Activated naive CD8-positive, alpha-beta T cell treated with anti-CD3 and anti-CD28 coated beads for 36 hours (primary cell): ENCODE results near the gene CD84. TPM values are rescaled to one million over a fixed set of nuclear protein-coding genes. Genes with fewer than 3 reads are reported as not detected.
"Not testable (repeated sequence)": the region's sequence is repeated elsewhere in the genome, so short reads cannot be mapped to it uniquely, and the experiment has no call there.

Experiments
- DNase-seq: peaks from one replicate; pipeline ENCODE4 v3.0.0; 2021
- H3K27ac Mint-ChIP-seq: one replicate; pipeline ENCODE4 v1.8.0; 2022; ENCODE audit warnings: mild to moderate bottlenecking, moderate library complexity, mixed read lengths
- H3K27me3 Mint-ChIP-seq: one replicate; pipeline ENCODE4 v1.8.0; 2022; ENCODE audit warnings: mild to moderate bottlenecking, mixed read lengths
- H3K36me3 Mint-ChIP-seq: one replicate; pipeline ENCODE4 v1.8.0; 2021; ENCODE audit warnings: mild to moderate bottlenecking, mixed read lengths
- H3K4me1 Mint-ChIP-seq: one replicate; pipeline ENCODE4 v1.8.0; 2021; ENCODE audit warnings: mixed read lengths
- H3K4me3 Mint-ChIP-seq: one replicate; pipeline ENCODE4 v1.8.0; 2022; ENCODE audit warnings: mild to moderate bottlenecking, moderate library complexity, mixed read lengths
- H3K9me3 Mint-ChIP-seq: one replicate; pipeline ENCODE4 v1.8.0; 2022; ENCODE audit warnings: mixed read lengths
- total RNA-seq, 2 experiments: library from RNA; stranded (reverse); gene quantifications; one replicate each; pipeline ENCODE4 v1.2.3, GENCODE V29; 2021

CD84 gene
- total RNA-seq, 2 experiments from 2014 or later, result 13.5 to 13.7 TPM

GRCh38 chr1:160547422-160547821 lies 31.9 kb downstream of the CD84 start:
- Mint-ChIP-seq H3K36me3 (peaks cover 46% of the 10 kb centered on the region), H3K9me3 (peaks cover 4% of the 10 kb centered on the region), H3K4me1 (peaks cover 32% of the 10 kb centered on the region), H3K27ac (peak overlapping the region; percentile 29), H3K4me3 (no peak overlapping the region), H3K27me3 (no peaks in the 10 kb centered on the region)
- DNase-seq, result no peak

DNA sequence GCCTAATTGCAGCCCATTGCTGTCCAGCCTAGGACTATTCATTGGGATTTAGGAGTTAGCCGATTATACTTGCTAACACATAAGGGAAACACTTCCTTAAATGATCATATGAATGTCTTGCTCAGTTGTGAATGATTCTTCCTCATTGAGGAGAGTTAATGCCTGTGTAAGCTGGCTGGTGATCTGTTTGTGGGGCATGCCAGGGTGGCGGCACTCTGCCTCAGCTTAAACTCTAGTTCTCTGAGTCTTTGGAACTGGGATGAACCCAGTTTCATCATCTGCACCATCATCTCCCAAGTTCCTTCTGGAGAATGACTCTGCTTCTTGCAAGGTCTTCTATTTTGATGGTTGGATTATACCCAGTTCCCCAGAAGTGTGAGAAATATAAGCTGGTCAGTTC lies 32.4 kb downstream of the CD84 start:
- DNase-seq, result no peak
- H3K36me3 Mint-ChIP-seq, result peaks cover 41% of the 10 kb centered on the region
- peaks cover 33% of the 10 kb centered on the region for H3K4me1 Mint-ChIP-seq
- H3K27me3 Mint-ChIP-seq, result no peaks in the 10 kb centered on the region
- H3K27ac Mint-ChIP-seq, result no peak overlapping the region
- peaks cover 4% of the 10 kb centered on the region for H3K9me3 Mint-ChIP-seq
- H3K4me3 Mint-ChIP-seq, result no peak overlapping the region

DNA sequence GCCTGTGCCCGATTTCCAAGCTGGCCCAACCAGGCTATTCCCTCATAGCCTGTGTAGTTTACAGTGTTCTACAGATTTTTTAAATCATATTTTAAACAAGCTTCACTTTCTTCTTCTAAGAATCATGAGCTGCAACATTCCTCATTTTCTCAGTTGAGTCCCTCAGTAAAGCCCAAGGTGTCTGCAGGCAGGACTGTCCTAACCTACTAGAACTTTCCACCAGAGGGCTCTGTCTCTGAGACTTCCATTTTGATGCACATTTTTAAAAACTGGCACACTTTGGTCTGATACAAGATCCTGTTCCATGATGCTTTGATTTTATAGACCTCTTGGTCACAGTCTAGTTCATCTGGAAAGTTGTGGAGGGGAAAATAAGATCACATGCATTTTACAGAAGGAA lies 34.6 kb downstream of the CD84 start:
- no peak overlapping the region for H3K4me3 Mint-ChIP-seq
- H3K27ac Mint-ChIP-seq, result peak overlapping the region; percentile 80
- peaks cover 4% of the 10 kb centered on the region for H3K9me3 Mint-ChIP-seq
- DNase-seq, result no peak
- H3K4me1 Mint-ChIP-seq, result peaks cover 44% of the 10 kb centered on the region
- H3K27me3 Mint-ChIP-seq, result no peaks in the 10 kb centered on the region
- H3K36me3 Mint-ChIP-seq, result peaks cover 25% of the 10 kb centered on the region

DNA sequence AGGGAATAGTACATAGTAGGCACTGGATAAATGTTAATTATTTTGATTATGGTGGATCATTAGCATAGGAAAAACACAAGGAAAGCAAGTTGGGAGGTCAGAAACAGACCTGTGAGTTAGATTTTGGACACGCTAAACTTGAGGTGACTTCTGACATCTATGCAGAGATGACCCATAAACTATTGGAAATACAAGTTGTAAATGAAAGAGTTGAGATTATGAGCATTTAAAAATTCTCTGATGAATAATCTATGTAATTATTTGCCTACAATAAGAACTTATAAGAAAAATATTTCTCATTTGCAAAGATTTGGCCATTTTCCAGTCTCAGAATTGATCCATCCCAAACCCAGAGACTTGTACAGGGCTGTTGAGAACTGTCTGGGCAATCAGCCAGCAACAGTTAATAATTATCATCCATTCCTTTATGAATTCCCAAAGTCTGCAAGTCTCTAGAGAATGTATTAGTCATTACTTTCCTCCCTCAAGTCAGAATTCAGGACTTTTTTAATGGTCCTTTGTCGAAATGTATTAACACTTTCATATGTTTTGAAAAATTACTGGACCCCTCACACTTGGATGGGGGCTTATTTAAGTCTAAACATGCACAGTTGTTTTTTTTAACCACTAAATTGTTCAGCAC lies 36.9 kb downstream of the CD84 start:
- Mint-ChIP-seq H3K4me3 (no peak overlapping the region), H3K27me3 (no peaks in the 10 kb centered on the region), H3K9me3 (peaks cover 4% of the 10 kb centered on the region), H3K36me3 (peaks cover 28% of the 10 kb centered on the region), H3K27ac (no peak overlapping the region), H3K4me1 (peaks cover 50% of the 10 kb centered on the region)
- DNase-seq, result no peak

DNA sequence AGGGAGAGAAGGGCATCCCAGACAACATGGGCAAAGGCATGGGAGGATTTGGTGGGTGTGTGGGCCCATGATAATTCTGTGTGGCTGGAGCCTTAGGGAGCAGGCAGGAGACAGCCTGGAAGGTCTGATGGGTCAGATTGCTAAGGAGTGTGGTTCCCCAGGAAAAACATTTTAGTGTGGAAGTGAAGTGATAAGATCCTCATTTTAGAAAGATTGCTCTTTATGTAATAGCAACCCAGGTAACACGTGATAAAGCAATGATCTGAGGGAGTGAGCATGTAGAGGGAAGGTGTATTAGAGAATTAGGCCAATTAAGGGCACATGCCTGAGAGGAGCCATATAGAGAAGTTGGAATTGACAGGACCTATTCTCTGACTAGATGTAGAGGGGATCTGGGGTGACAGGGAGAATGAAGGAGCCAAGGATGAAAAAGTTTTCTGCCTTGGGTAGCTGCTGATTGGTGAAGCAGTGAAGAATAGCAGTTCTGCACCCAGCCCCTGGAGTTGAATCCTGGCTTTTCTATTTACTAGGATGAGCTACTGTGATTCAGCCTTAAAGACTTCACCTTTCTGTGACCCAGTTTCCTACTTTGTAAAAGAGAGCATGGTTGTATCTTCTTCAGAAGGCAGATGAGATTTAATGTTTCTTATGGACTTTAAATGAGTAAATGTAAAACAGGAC lies 37.5 kb downstream of the CD84 start:
- Mint-ChIP-seq H3K9me3 (peaks cover 6% of the 10 kb centered on the region), H3K27ac (peak overlapping the region; percentile 44), H3K4me1 (peaks cover 55% of the 10 kb centered on the region), H3K4me3 (no peak overlapping the region), H3K27me3 (no peaks in the 10 kb centered on the region), H3K36me3 (peaks cover 29% of the 10 kb centered on the region)
- DNase-seq, result no peak

- Mint-ChIP-seq H3K4me3 (peak overlapping the region; percentile 61), H3K36me3 (peaks cover 30% of the 10 kb centered on the region)
Measured at GRCh38 chr1:160540859-160541233, 38.5 kb downstream of the CD84 start.

GRCh38 chr1:160539990-160540858 lies 39.1 kb downstream of the CD84 start:
- Mint-ChIP-seq H3K4me1 (peaks cover 57% of the 10 kb centered on the region), H3K9me3 (peaks cover 17% of the 10 kb centered on the region), H3K27me3 (no peaks in the 10 kb centered on the region), H3K4me3 (peak overlapping the region; percentile 61), H3K36me3 (peaks cover 30% of the 10 kb centered on the region), H3K27ac (peak overlapping the region; percentile 87)
- DNase-seq, result no peak

More at GRCh38 chr1:160540859-160541233, 38.5 kb downstream of the CD84 start:
- DNase-seq, result no peak
- Mint-ChIP-seq H3K27ac (peak overlapping the region; percentile 87), H3K4me1 (peaks cover 58% of the 10 kb centered on the region), H3K9me3 (peaks cover 16% of the 10 kb centered on the region), H3K27me3 (no peaks in the 10 kb centered on the region)

GRCh38 chr1:160539684-160539989 lies 39.7 kb downstream of the CD84 start:
- peak overlapping the region; percentile 87 for H3K27ac Mint-ChIP-seq
- DNase-seq, result no peak
- no peaks in the 10 kb centered on the region for H3K27me3 Mint-ChIP-seq
- H3K9me3 Mint-ChIP-seq, result peaks cover 17% of the 10 kb centered on the region
- H3K4me1 Mint-ChIP-seq, result peaks cover 51% of the 10 kb centered on the region
- H3K36me3 Mint-ChIP-seq, result peaks cover 27% of the 10 kb centered on the region
- H3K4me3 Mint-ChIP-seq, result peak overlapping the region; percentile 14

- H3K27ac Mint-ChIP-seq, result peak overlapping the region; percentile 87
- H3K4me1 Mint-ChIP-seq, result peaks cover 46% of the 10 kb centered on the region
- H3K4me3 Mint-ChIP-seq, result no peak overlapping the region
- peaks cover 26% of the 10 kb centered on the region for H3K36me3 Mint-ChIP-seq
- no peak for DNase-seq
- peaks cover 20% of the 10 kb centered on the region for H3K9me3 Mint-ChIP-seq
- no peaks in the 10 kb centered on the region for H3K27me3 Mint-ChIP-seq
Measured at GRCh38 chr1:160538985-160539651, 40.2 kb downstream of the CD84 start.

DNA sequence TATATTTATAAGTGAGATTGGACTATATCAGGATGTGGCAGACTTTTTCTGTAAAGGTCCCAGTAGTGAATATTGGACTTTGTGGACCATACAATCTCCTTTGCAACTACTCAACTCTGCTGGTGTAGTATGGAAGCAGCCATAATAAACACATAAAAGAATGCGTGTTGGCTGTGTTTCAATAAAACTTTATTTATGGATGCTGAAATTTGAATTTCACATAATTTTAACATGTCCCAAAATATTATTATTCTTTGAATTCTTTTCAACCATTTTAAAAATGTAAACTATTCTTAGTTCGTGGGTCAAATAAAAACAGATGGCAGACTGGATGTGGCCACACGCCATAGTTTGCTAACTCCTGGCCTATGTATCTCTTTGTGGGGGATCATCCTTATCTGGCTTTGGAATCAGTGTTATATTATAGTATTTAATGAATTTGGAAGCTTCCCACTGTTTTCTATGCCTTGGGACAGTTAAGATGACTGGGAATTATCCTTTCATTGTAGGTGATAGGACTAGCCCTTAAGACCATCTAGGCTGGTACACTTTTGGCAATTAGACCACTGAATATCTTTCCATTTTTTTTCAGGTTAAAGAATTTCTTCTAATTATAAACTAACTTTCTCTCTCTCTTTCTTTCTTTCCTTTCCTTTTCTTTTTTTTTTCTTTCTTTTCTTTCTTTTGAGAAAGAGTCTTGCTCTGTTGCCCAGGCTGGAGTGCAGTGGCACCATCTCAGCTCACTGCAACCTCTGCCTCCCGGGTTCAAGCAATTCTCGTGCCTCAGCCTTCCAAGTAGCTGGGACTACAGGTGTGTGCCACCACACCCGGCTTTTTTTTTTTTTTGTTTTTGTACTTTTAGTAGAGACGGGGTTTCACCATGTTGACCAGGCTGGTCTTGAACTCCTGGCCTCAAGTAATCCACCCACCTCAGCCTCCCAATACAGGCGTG lies 41.3 kb downstream of the CD84 start:
- H3K9me3 Mint-ChIP-seq, result peaks cover 25% of the 10 kb centered on the region
- DNase-seq, result no peak
- H3K27me3 Mint-ChIP-seq, result no peaks in the 10 kb centered on the region
- H3K27ac Mint-ChIP-seq, result no peak overlapping the region
- H3K4me1 Mint-ChIP-seq, result peaks cover 44% of the 10 kb centered on the region
- no peak overlapping the region for H3K4me3 Mint-ChIP-seq
- H3K36me3 Mint-ChIP-seq, result peaks cover 25% of the 10 kb centered on the region

DNA sequence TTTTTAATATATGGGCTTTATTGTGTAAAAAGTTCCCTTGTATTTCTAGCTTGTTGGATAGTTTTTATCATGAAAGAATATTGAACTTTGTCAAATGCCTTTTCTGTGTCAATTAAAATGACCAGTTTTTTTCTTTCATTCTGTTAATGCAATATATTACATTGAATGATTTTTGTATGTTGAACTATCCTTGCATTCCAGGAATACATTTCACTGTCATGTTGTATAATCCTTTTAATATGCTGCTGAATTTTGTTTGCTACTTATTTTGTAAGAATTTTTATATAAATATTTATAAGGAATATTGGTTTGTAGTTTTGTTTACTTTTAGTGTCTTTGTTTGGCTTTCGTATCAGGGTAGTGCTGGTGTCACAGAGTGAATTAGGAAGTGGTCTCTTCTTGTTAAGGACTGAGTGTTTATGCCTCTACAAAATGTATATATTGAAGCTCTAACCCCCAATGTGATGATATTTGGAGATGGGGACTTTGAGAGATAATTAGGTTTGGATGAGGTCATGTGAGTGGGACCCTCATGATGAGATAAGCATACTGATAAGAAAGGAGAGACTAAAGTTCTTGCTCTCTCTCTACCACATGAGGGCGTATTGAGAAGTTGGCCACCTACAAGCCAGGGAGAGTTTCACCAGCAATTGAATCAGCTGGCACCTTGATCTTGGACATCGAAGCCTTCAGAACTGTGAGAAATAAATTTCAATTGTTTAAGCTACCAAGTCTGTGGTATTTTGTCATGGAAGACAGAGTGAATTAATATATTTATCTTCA lies 44.3 kb downstream of the CD84 start:
- DNase-seq, result no peak
- peaks cover 26% of the 10 kb centered on the region for H3K36me3 Mint-ChIP-seq
- H3K27ac Mint-ChIP-seq, result no peak overlapping the region
- no peak overlapping the region for H3K4me3 Mint-ChIP-seq
- H3K27me3 Mint-ChIP-seq, result no peaks in the 10 kb centered on the region
- peaks cover 28% of the 10 kb centered on the region for H3K4me1 Mint-ChIP-seq
- peaks cover 27% of the 10 kb centered on the region for H3K9me3 Mint-ChIP-seq

DNA sequence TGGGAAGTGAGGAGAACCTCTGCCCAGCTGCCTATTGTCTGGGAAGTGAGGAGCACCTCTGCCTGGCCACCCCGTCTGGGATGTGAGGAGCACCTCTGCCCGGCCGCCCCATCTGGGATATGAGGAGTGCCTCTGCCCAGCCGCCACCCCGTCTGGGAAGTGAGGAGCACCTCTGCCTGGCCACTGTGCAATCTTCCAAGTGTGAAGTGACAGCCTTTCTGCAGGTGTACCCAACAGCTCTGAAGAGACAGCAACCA lies 46.8 kb downstream of the CD84 start:
- H3K27me3 Mint-ChIP-seq, H3K27ac Mint-ChIP-seq, DNase-seq, H3K4me3 Mint-ChIP-seq: not testable (repeated sequence)
- H3K9me3 Mint-ChIP-seq, result peaks cover 43% of the 10 kb centered on the region
- H3K36me3 Mint-ChIP-seq, result peaks cover 39% of the 10 kb centered on the region
- peaks cover 29% of the 10 kb centered on the region for H3K4me1 Mint-ChIP-seq

DNA sequence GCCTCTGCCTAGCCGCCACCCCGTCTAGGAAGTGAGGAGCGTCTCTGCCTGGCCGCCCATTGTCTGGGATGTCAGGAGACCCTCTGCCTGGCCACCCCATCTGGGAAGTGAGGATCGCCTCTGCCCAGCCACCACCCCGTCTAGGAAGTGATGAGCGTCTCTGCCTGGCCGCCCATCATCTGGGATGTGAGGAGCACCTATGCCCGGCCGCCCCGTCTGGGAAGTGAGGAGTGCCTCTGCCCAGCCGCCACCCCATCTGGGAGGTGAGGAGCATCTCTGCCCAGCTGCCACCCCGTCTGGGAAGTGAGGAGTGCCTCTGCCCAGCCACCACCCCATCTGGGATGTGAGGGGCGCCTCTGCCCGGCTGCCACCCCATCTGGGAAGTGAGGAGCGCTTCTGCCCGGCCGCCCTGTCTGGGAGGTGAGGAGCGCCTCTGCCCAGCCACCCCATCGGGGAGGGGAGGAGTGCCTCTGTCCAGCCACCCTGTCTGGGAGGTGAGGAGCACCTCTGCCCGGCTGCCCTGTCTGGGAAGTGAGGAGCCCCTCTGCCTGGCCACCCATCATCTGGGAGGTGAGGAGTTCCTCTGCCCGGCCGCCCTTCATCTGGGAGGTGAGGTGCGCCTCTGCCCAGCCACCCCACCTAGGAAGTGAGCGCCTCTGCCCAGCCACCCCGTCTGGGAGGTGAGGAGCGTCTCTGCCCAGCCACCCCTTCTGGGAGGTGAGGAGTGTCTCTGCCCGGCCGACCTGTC lies 47.3 kb downstream of the CD84 start:
- Mint-ChIP-seq H3K4me1 (peaks cover 28% of the 10 kb centered on the region), H3K9me3 (peaks cover 46% of the 10 kb centered on the region), H3K36me3 (peaks cover 42% of the 10 kb centered on the region)
- not testable (repeated sequence) for DNase-seq, H3K27ac Mint-ChIP-seq, H3K27me3 Mint-ChIP-seq, H3K4me3 Mint-ChIP-seq
